ENCODE measurements around the gene CRNN.
A peak's percentile ranks its signal among the peaks of the same experiment; 100 is the strongest.

Gene CRNN

GRCh38 chr1:152394151-152394550 is 19.9 kb downstream of the CRNN start:
- no peak for DNase-seq
- no peak overlapping the region for H3K4me3 ChIP-seq (ENCODE audit: insufficient read depth, low read depth, low read length, poor library complexity, severe bottlenecking)

GRCh38 chr1:152392909-152393308 is 21.2 kb downstream of the CRNN start:
- no peak overlapping the region for H3K4me3 ChIP-seq (ENCODE audit: insufficient read depth, low read depth, low read length, poor library complexity, severe bottlenecking)
- peak; percentile 4 to 33 (median 20) for DNase-seq
- peaks cover 5% of the 10 kb centered on the region for H3K27me3 ChIP-seq (replicated peaks; ENCODE audit: control insufficient read depth, insufficient read depth, low read length, poor library complexity, severe bottlenecking)
- H3K27ac ChIP-seq (ENCODE audit: insufficient read depth, low read length, poor library complexity, severe bottlenecking): no peak overlapping the region
- no peaks in the 10 kb centered on the region for H3K9me3 ChIP-seq (ENCODE audit: control insufficient read depth, low read length)
- peaks cover 27% of the 10 kb centered on the region for H3K4me1 ChIP-seq (ENCODE audit: control insufficient read depth, insufficient read depth, low read length, poor library complexity, severe bottlenecking)
- H3K36me3 ChIP-seq (ENCODE audit: control insufficient read depth, insufficient read depth, low read length): no peaks in the 10 kb centered on the region

More at GRCh38 chr1:152394151-152394550, 19.9 kb downstream of the CRNN start:
- no peak overlapping the region for H3K27ac ChIP-seq (ENCODE audit: insufficient read depth, low read length, poor library complexity, severe bottlenecking)
- H3K36me3 ChIP-seq (ENCODE audit: control insufficient read depth, insufficient read depth, low read length): no peaks in the 10 kb centered on the region
- no peaks in the 10 kb centered on the region for H3K9me3 ChIP-seq (ENCODE audit: control insufficient read depth, low read length)
- H3K4me1 ChIP-seq (ENCODE audit: control insufficient read depth, insufficient read depth, low read length, poor library complexity, severe bottlenecking): peaks cover 27% of the 10 kb centered on the region
- no peaks in the 10 kb centered on the region for H3K27me3 ChIP-seq (replicated peaks; ENCODE audit: control insufficient read depth, insufficient read depth, low read length, poor library complexity, severe bottlenecking)

GRCh38 chr1:152388889-152389288 is 25.2 kb downstream of the CRNN start:
- Histone ChIP-seq H3K9me3 (ENCODE audit: control insufficient read depth, low read length) (no peaks in the 10 kb centered on the region), H3K27me3 (replicated peaks; ENCODE audit: control insufficient read depth, insufficient read depth, low read length, poor library complexity, severe bottlenecking) (peaks cover 5% of the 10 kb centered on the region), H3K27ac (ENCODE audit: insufficient read depth, low read length, poor library complexity, severe bottlenecking) (no peak overlapping the region), H3K4me1 (ENCODE audit: control insufficient read depth, insufficient read depth, low read length, poor library complexity, severe bottlenecking) (peaks cover 13% of the 10 kb centered on the region), H3K36me3 (ENCODE audit: control insufficient read depth, insufficient read depth, low read length) (no peaks in the 10 kb centered on the region), H3K4me3 (ENCODE audit: insufficient read depth, low read depth, low read length, poor library complexity, severe bottlenecking) (no peak overlapping the region)
- DNase-seq: no peak

- Histone ChIP-seq H3K4me3 (ENCODE audit: insufficient read depth, low read depth, low read length, poor library complexity, severe bottlenecking) (no peak overlapping the region), H3K27me3 (replicated peaks; ENCODE audit: control insufficient read depth, insufficient read depth, low read length, poor library complexity, severe bottlenecking) (peaks cover 5% of the 10 kb centered on the region), H3K9me3 (ENCODE audit: control insufficient read depth, low read length) (no peaks in the 10 kb centered on the region), H3K36me3 (ENCODE audit: control insufficient read depth, insufficient read depth, low read length) (no peaks in the 10 kb centered on the region), H3K27ac (ENCODE audit: insufficient read depth, low read length, poor library complexity, severe bottlenecking) (no peak overlapping the region), H3K4me1 (ENCODE audit: control insufficient read depth, insufficient read depth, low read length, poor library complexity, severe bottlenecking) (no peaks in the 10 kb centered on the region)
- DNase-seq: no peak
Measured at GRCh38 chr1:152386940-152387339, 27.1 kb downstream of the CRNN start.

- no peaks in the 10 kb centered on the region for H3K4me1 ChIP-seq (ENCODE audit: control insufficient read depth, insufficient read depth, low read length, poor library complexity, severe bottlenecking)
- H3K27me3 ChIP-seq (replicated peaks; ENCODE audit: control insufficient read depth, insufficient read depth, low read length, poor library complexity, severe bottlenecking): no peaks in the 10 kb centered on the region
- H3K9me3 ChIP-seq (ENCODE audit: control insufficient read depth, low read length): no peaks in the 10 kb centered on the region
- DNase-seq: no peak
- H3K4me3 ChIP-seq (ENCODE audit: insufficient read depth, low read depth, low read length, poor library complexity, severe bottlenecking): no peak overlapping the region
- no peaks in the 10 kb centered on the region for H3K36me3 ChIP-seq (ENCODE audit: control insufficient read depth, insufficient read depth, low read length)
- no peak overlapping the region for H3K27ac ChIP-seq (ENCODE audit: insufficient read depth, low read length, poor library complexity, severe bottlenecking)
Measured at GRCh38 chr1:152380932-152381331, 33.1 kb downstream of the CRNN start.

GRCh38 chr1:152374451-152374850 is 39.6 kb downstream of the CRNN start:
- Histone ChIP-seq H3K27me3 (replicated peaks; ENCODE audit: control insufficient read depth, insufficient read depth, low read length, poor library complexity, severe bottlenecking) (no peaks in the 10 kb centered on the region), H3K4me1 (ENCODE audit: control insufficient read depth, insufficient read depth, low read length, poor library complexity, severe bottlenecking) (no peaks in the 10 kb centered on the region), H3K4me3 (ENCODE audit: insufficient read depth, low read depth, low read length, poor library complexity, severe bottlenecking) (no peak overlapping the region), H3K27ac (ENCODE audit: insufficient read depth, low read length, poor library complexity, severe bottlenecking) (no peak overlapping the region), H3K9me3 (ENCODE audit: control insufficient read depth, low read length) (no peaks in the 10 kb centered on the region), H3K36me3 (ENCODE audit: control insufficient read depth, insufficient read depth, low read length) (no peaks in the 10 kb centered on the region)
- no peak for DNase-seq

GRCh38 chr1:152372672-152373071 is 41.4 kb downstream of the CRNN start:
- Histone ChIP-seq H3K36me3 (ENCODE audit: control insufficient read depth, insufficient read depth, low read length) (no peaks in the 10 kb centered on the region), H3K9me3 (ENCODE audit: control insufficient read depth, low read length) (no peaks in the 10 kb centered on the region), H3K4me3 (ENCODE audit: insufficient read depth, low read depth, low read length, poor library complexity, severe bottlenecking) (no peak overlapping the region), H3K27ac (ENCODE audit: insufficient read depth, low read length, poor library complexity, severe bottlenecking) (no peak overlapping the region), H3K4me1 (ENCODE audit: control insufficient read depth, insufficient read depth, low read length, poor library complexity, severe bottlenecking) (no peaks in the 10 kb centered on the region), H3K27me3 (replicated peaks; ENCODE audit: control insufficient read depth, insufficient read depth, low read length, poor library complexity, severe bottlenecking) (no peaks in the 10 kb centered on the region)
- DNase-seq: no peak

- Histone ChIP-seq H3K9me3 (ENCODE audit: control insufficient read depth, low read length) (no peaks in the 10 kb centered on the region), H3K27ac (ENCODE audit: insufficient read depth, low read length, poor library complexity, severe bottlenecking) (no peak overlapping the region), H3K36me3 (ENCODE audit: control insufficient read depth, insufficient read depth, low read length) (no peaks in the 10 kb centered on the region), H3K4me3 (ENCODE audit: insufficient read depth, low read depth, low read length, poor library complexity, severe bottlenecking) (no peak overlapping the region), H3K27me3 (replicated peaks; ENCODE audit: control insufficient read depth, insufficient read depth, low read length, poor library complexity, severe bottlenecking) (no peaks in the 10 kb centered on the region), H3K4me1 (ENCODE audit: control insufficient read depth, insufficient read depth, low read length, poor library complexity, severe bottlenecking) (no peaks in the 10 kb centered on the region)
- DNase-seq: no peak
Measured at GRCh38 chr1:152367436-152367835, 46.6 kb downstream of the CRNN start.

- Histone ChIP-seq H3K4me1 (ENCODE audit: control insufficient read depth, insufficient read depth, low read length, poor library complexity, severe bottlenecking) (no peaks in the 10 kb centered on the region), H3K4me3 (ENCODE audit: insufficient read depth, low read depth, low read length, poor library complexity, severe bottlenecking) (no peak within 1 kb of the TSS), H3K9me3 (ENCODE audit: control insufficient read depth, low read length) (no peaks in the 10 kb centered on the region), H3K27ac (ENCODE audit: insufficient read depth, low read length, poor library complexity, severe bottlenecking) (no peak within 1 kb of the TSS), H3K27me3 (replicated peaks; ENCODE audit: control insufficient read depth, insufficient read depth, low read length, poor library complexity, severe bottlenecking) (no peaks in the 10 kb centered on the region), H3K36me3 (ENCODE audit: control insufficient read depth, insufficient read depth, low read length) (no peaks in the 10 kb centered on the region)
- no peak for DNase-seq
Measured at GRCh38 chr1:152359906-152360305, 54.2 kb downstream of the CRNN start, which contains the start of gene FLG2. Gene FLG2, minus strand, starts transcription at chr1:152360006. Its CDS starts 1,122 bp downstream, at chr1:152358884.

All from effector memory CD4-positive, alpha-beta T cell (primary cell).